ENCODE data around the gene CLHC1.
A peak's percentile ranks its signal among the peaks of the same experiment; 100 is the strongest.

The CLHC1 gene

DNA sequence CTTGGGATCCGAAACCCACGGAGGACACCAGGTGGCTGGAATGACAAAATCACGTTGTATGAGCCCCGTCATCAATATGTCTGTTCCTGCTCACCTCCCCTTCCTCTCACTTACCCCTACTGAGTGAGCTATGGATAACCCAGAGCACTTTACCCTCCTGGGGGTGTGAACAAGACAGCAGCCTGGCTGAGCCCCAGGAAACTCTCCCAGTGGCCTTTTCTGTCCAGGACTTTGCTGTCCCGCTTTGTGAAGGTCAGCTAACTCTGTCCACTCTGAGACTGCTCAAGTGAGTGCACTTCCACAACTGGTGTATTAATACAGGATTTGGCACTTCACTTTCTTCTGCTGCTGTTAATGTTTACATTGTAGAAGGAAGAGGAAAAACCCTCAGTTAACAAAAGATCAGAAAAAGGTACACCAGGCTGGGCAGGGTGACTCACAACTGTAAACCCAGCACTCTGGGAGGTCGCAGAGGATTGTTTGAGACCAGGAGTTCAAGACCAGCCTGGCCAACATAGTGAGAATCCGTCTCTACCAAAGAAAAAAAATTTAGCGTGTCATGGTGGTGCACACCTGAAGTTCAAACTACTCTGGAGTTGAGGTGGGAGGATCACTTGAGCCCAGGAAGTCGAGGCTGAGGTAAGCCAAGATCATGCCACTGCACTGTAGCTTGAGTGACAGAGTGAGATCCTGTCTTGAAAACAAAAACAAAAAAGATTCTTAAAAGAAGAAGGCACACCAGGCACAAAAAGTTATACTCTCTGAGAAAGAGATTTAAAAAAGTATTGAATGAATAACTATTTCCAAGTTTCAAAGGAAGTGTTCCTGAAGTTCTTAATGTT lies 90.3 kb downstream of the CLHC1 start:
- Histone ChIP-seq H3K27ac (ENCODE audit: low read depth, low read length) (no peak overlapping the region), H3K36me3 (ENCODE audit: insufficient read depth, low read length) (no peaks in the 10 kb centered on the region), H2AFZ (ENCODE audit: low read length, unreplicated experiment) (no peak overlapping the region), H3K4me3 (ENCODE audit: low read depth, low read length) (no peak overlapping the region), H3K4me1 (ENCODE audit: control insufficient read depth, insufficient read depth, low read length, unreplicated experiment) (peaks cover 4% of the 10 kb centered on the region), H3K27me3 (ENCODE audit: insufficient read depth, low read length) (no peaks in the 10 kb centered on the region), H3K79me2 (ENCODE audit: control insufficient read depth, insufficient read depth, low read length, unreplicated experiment) (no peaks in the 10 kb centered on the region)

DNA sequence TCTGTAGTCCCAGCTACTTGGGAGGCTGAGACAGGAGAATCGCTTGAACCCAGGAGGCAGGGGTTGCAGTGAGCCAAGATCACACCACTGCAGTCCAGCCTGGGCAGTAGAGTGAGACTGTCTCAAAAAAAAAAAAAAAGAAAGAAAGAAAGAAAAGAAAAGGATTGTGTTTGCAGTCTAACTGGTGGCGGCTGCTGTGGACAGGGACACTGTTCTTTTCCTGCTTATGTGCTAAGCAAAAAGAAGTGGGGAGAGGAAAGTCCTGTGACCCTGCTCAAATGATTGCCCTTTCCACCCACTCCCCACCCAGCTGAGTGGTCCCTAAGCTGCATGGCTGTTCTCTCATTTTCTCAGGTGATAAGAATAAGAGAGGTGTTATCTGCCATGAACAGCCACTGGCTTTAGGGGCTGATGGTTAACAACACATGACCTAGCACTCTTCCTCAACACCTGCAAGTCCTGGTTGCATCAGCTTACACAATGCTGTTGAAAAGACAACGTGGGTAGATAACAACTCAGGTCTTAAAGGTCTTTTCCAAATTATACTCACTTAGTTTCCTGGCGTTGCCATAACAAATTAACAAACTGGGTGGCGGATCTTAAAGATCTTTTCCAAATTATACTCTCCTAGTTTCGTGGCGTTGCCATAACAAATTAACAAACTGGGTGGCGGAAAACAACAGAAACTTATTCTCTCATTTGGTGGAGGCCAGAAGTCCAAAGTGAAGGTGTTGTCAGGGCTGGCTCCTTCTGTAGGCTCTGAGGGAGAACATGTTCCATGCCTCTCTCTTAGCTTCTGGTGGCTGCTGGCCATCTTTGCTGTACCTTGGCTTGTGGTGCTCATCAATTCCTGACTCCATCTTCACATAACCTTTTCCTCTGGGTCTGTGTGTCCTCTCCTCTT lies 91.5 kb downstream of the CLHC1 start:
- Histone ChIP-seq H3K27me3 (ENCODE audit: insufficient read depth, low read length) (no peaks in the 10 kb centered on the region), H2AFZ (ENCODE audit: low read length, unreplicated experiment) (no peak overlapping the region), H3K36me3 (ENCODE audit: insufficient read depth, low read length) (no peaks in the 10 kb centered on the region), H3K79me2 (ENCODE audit: control insufficient read depth, insufficient read depth, low read length, unreplicated experiment) (no peaks in the 10 kb centered on the region), H3K4me1 (ENCODE audit: control insufficient read depth, insufficient read depth, low read length, unreplicated experiment) (peaks cover 4% of the 10 kb centered on the region), H3K4me3 (ENCODE audit: low read depth, low read length) (no peak overlapping the region), H3K27ac (ENCODE audit: low read depth, low read length) (no peak overlapping the region)

DNA sequence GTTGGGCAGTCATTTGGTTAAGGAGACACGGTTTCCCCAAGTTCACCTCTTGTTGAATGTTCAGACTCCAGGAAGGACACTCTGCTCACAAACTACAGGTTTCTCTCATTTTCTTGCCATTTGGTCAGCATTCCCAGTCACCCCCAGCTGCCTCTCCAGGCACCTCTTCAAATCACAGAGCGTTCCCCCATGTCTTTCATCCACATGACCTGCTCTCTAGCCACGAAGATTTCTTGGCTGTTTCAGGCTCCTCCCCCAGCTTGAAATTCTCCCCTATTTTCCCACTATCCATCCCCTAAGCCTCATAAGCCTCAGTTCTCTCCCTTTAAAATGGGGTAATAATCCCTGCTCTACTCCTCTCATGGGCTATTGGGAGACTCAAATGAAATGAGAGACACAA lies 92.8 kb downstream of the CLHC1 start:
- Histone ChIP-seq H3K36me3 (ENCODE audit: insufficient read depth, low read length) (no peaks in the 10 kb centered on the region), H2AFZ (ENCODE audit: low read length, unreplicated experiment) (no peak overlapping the region), H3K4me3 (ENCODE audit: low read depth, low read length) (no peak overlapping the region), H3K27ac (ENCODE audit: low read depth, low read length) (no peak overlapping the region), H3K79me2 (ENCODE audit: control insufficient read depth, insufficient read depth, low read length, unreplicated experiment) (no peaks in the 10 kb centered on the region), H3K4me1 (ENCODE audit: control insufficient read depth, insufficient read depth, low read length, unreplicated experiment) (peaks cover 8% of the 10 kb centered on the region), H3K27me3 (ENCODE audit: insufficient read depth, low read length) (no peaks in the 10 kb centered on the region)

DNA sequence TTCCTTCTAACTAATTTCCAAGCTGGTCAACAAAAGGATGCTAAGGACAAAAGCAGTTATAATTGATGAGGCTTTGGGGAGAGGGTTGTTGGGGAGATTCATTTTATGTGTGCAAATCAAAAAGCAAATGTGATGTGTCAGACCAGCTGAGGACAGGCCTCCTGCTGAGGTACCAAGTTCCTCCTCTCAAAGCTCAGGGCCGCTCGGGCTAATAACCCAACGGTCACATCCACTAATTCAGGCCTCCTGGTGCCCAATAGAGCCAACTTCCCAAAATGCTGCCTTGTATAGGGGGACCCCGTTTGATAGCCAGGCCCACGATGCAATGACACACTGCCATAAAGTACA lies 93.2 kb downstream of the CLHC1 start:
- no peaks in the 10 kb centered on the region for H3K27me3 ChIP-seq (ENCODE audit: insufficient read depth, low read length)
- H3K27ac ChIP-seq (ENCODE audit: low read depth, low read length), result no peak overlapping the region
- peaks cover 12% of the 10 kb centered on the region for H3K4me1 ChIP-seq (ENCODE audit: control insufficient read depth, insufficient read depth, low read length, unreplicated experiment)
- no peak overlapping the region for H3K4me3 ChIP-seq (ENCODE audit: low read depth, low read length)
- no peaks in the 10 kb centered on the region for H3K36me3 ChIP-seq (ENCODE audit: insufficient read depth, low read length)
- no peaks in the 10 kb centered on the region for H3K79me2 ChIP-seq (ENCODE audit: control insufficient read depth, insufficient read depth, low read length, unreplicated experiment)
- no peak overlapping the region for H2AFZ ChIP-seq (ENCODE audit: low read length, unreplicated experiment)

DNA sequence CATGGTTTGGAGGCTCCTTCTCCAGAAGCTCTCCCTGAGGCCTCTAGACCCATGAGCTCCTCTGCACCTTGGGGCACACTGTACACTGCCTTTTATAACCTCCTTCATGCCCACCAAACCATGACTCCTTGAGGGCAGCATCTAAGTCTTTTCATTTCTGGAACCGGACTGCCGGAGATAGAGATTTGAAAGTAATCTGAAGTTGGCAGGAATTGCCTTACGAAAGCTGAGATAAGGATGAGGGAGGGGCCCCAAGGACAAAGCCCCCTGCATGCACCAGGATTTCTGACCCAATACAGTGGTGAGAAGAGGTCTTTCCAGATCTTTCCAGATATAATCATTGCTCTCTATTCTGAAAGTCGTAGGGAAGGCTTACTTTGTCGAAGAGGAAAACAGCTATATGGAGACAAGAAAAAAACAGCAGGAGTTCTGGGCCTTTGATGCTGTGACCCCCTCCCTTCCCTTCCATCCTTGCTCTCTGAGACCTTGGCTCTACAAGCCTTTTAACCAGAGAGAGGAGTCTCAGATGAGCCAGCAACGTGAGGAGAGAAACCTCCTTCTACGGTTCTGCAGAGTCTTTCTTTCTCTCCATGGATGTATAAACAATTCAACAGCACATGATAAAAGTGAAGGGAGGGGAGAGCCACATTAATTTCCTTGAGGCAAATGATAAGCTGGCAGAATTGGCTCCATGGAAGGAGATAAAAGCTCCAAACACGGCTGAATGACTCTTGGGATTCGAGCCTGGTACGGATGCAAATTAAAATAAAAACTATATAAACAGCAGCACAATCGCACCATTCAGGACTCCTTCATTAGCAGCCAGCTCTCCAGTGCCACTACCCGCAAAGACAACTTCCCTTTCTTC lies 93.8 kb downstream of the CLHC1 start:
- Histone ChIP-seq H3K27ac (ENCODE audit: low read depth, low read length) (no peak overlapping the region), H3K79me2 (ENCODE audit: control insufficient read depth, insufficient read depth, low read length, unreplicated experiment) (no peaks in the 10 kb centered on the region), H3K27me3 (ENCODE audit: insufficient read depth, low read length) (no peaks in the 10 kb centered on the region), H3K4me1 (ENCODE audit: control insufficient read depth, insufficient read depth, low read length, unreplicated experiment) (peaks cover 15% of the 10 kb centered on the region), H2AFZ (ENCODE audit: low read length, unreplicated experiment) (no peak overlapping the region), H3K4me3 (ENCODE audit: low read depth, low read length) (no peak overlapping the region), H3K36me3 (ENCODE audit: insufficient read depth, low read length) (no peaks in the 10 kb centered on the region)

DNA sequence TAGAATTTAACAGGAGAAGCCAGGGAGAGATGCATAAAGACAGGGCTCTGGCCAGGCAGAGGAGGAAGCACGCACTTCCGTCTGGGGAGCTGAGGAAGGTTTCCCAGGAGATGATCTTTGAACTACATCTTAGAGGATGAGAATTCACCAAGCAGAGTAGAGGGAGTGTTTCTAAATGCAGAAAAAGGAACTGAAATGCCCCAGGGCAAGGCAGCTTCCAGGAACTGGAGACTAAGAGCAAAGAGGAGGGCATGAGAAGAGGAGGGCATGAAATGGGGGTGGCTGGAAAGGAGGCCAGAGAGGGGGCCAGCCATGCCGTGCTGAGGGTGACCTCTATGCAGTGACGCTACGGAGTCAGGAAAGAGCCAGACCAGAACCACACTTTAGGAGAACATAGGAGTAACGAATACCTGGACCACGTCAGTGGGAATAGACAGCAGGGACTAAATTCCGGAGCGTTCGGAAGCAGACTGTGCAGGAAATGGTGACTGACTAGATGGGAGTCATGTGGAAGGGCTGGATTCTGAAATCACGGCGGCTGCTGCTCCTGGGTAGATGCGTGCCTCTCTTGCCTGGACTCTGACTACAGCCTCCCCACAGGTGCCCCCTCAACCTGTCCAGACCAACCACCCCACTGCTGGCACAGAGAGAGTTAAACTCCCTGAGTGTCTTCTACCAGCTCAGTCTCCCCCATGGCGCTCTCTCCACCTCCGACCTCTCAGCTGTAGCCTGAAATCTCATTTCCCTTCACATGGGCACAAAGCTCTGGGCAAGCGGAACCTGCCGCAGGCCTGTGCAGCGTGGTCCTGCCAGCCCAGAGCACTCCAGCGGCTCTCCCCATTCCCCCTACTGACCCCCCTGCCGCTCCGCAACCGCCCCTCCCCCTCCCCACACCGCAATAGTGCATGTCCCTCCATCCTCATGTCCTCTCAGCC lies 94.8 kb downstream of the CLHC1 start:
- Histone ChIP-seq H3K4me1 (ENCODE audit: control insufficient read depth, insufficient read depth, low read length, unreplicated experiment) (peaks cover 16% of the 10 kb centered on the region), H3K27ac (ENCODE audit: low read depth, low read length) (no peak overlapping the region), H3K79me2 (ENCODE audit: control insufficient read depth, insufficient read depth, low read length, unreplicated experiment) (no peaks in the 10 kb centered on the region), H3K27me3 (ENCODE audit: insufficient read depth, low read length) (no peaks in the 10 kb centered on the region), H3K36me3 (ENCODE audit: insufficient read depth, low read length) (no peaks in the 10 kb centered on the region), H2AFZ (ENCODE audit: low read length, unreplicated experiment) (no peak overlapping the region), H3K4me3 (ENCODE audit: low read depth, low read length) (no peak overlapping the region)

DNA sequence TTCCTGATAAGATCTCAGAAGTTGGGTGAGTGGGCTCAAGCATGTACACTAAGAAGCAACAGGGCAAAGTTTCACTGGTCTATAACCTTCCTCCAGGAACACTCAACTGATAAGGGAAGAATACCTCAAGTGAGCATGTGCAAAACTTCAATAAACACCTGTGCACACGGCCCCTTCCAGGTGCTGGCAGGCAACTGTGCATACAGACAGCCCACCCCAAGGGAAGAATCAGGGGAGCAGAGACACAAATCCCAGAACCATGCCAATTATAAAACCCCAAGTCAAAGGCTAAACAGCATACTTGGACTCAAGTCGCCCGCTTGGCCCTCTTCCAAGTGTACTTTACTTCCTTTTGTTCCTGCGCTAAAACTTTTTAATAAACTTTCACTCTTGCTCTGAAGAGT lies 96.0 kb downstream of the CLHC1 start:
- Histone ChIP-seq H3K4me3 (ENCODE audit: low read depth, low read length) (no peak overlapping the region), H3K27ac (ENCODE audit: low read depth, low read length) (no peak overlapping the region), H3K79me2 (ENCODE audit: control insufficient read depth, insufficient read depth, low read length, unreplicated experiment) (no peaks in the 10 kb centered on the region), H3K36me3 (ENCODE audit: insufficient read depth, low read length) (no peaks in the 10 kb centered on the region), H3K4me1 (ENCODE audit: control insufficient read depth, insufficient read depth, low read length, unreplicated experiment) (peaks cover 12% of the 10 kb centered on the region), H3K27me3 (ENCODE audit: insufficient read depth, low read length) (no peaks in the 10 kb centered on the region), H2AFZ (ENCODE audit: low read length, unreplicated experiment) (no peak overlapping the region)

DNA sequence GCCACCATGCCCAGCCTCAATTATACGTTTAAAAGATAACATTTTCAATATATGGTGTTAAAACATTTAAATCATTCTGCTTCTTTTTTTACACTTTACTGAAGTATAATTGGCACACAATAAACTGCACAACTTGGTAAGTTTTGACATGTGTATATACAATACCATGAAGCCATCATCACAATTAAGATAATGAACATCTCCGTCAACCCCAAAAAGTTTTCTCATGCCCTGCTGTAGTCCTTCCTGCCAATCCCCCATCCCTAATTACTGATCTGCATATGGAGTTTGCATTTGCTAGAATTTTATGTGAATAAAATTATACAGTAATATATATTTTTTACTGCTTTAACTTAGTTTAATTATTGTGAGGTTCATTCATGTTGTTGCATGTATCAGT lies 96.6 kb downstream of the CLHC1 start:
- Histone ChIP-seq H3K79me2 (ENCODE audit: control insufficient read depth, insufficient read depth, low read length, unreplicated experiment) (no peaks in the 10 kb centered on the region), H3K4me1 (ENCODE audit: control insufficient read depth, insufficient read depth, low read length, unreplicated experiment) (peaks cover 12% of the 10 kb centered on the region), H3K4me3 (ENCODE audit: low read depth, low read length) (no peak overlapping the region), H2AFZ (ENCODE audit: low read length, unreplicated experiment) (no peak overlapping the region), H3K36me3 (ENCODE audit: insufficient read depth, low read length) (no peaks in the 10 kb centered on the region), H3K27ac (ENCODE audit: low read depth, low read length) (no peak overlapping the region), H3K27me3 (ENCODE audit: insufficient read depth, low read length) (no peaks in the 10 kb centered on the region)

DNA sequence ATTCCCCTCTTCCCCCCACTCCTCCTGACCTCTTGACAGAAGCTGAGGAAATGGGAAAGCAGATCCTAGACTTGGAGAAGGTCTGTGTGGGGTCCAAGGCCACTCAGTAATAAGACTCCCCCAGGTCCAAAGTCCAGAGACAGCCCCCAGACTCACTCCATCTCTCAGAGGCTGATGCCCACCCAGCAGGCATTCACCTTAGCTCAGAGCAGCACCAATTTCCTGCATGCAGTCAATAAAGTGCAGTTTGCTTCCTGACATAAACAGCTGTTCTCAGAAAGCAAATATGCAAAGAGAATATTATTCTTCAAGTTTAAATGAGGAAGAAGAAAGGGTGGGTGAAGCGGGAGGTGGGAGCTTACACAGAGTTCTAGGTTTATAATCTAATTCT lies 97.8 kb downstream of the CLHC1 start:
- Histone ChIP-seq H2AFZ (ENCODE audit: low read length, unreplicated experiment) (peak overlapping the region; percentile 77), H3K4me1 (ENCODE audit: control insufficient read depth, insufficient read depth, low read length, unreplicated experiment) (peaks cover 12% of the 10 kb centered on the region), H3K79me2 (ENCODE audit: control insufficient read depth, insufficient read depth, low read length, unreplicated experiment) (no peaks in the 10 kb centered on the region), H3K27me3 (ENCODE audit: insufficient read depth, low read length) (no peaks in the 10 kb centered on the region), H3K4me3 (ENCODE audit: low read depth, low read length) (peak overlapping the region; percentile 75), H3K36me3 (ENCODE audit: insufficient read depth, low read length) (no peaks in the 10 kb centered on the region), H3K27ac (ENCODE audit: low read depth, low read length) (peak overlapping the region; percentile 89)
